GM21786 (cell line): ENCODE data around the gene SLC35E1.

ENCODE experiments used
- ATAC-seq: cut with Tn5 transposase; IDR thresholded peaks from one replicate; pipeline ENCODE4 v1.9.1; 2021; ENCODE audit not compliant: unreplicated experiment

SLC35E1 gene

GRCh38 chr19:16572332-16573211 is at the start of gene SLC35E1:
Gene SLC35E1 (minus strand): TSS chr19:16572415. CDS start chr19:16572364, 51 bp downstream.
- ATAC-seq = peak; percentile 83

- ATAC-seq = no peak
Observed at GRCh38 chr19:16621165-16621800, 49.1 kb upstream of the SLC35E1 start.

DNA sequence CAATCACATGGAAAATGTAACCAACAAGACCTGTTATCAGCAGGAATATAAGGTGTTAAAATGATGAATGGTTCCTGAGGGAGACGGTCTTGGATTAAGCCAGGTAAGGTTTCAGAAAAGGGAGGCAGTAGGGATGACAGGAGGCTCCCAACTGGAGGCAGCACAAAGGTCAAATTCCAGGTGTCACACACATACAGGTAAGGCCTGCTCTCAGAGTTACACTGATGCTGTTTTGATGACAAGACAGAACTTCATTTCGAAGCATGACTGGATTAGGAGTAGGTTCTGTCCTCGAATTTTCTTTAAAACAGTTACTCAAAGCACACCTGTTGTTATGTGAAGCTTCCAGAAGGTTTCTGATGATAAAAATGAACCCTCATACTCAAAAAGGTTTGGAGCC is 48.4 kb upstream of the SLC35E1 start:
- ATAC-seq = no peak

- ATAC-seq = no peak
Observed at GRCh38 chr19:16620018-16620417, 47.8 kb upstream of the SLC35E1 start.

GRCh38 chr19:16619457-16619856 is 47.2 kb upstream of the SLC35E1 start:
- no peak for ATAC-seq

DNA sequence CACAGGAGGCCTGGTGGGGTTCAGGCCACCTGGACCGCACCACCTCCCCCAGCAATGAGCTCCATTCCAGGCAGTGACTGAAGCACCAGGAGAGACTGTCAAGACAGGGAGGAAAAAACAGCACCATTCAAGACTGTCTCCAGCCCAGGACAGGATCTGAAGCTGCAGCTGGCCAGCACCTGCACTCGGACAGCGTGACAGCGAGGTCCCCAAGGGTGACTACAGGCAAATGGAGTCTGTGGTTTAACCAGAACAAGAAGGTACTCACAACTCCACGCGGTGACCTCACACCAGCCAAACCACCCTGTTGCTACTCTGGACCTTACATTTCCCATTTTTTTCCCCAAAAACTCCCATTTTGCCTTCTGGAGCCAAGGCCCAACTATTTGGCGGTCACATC is 46.0 kb upstream of the SLC35E1 start:
- ATAC-seq = no peak

DNA sequence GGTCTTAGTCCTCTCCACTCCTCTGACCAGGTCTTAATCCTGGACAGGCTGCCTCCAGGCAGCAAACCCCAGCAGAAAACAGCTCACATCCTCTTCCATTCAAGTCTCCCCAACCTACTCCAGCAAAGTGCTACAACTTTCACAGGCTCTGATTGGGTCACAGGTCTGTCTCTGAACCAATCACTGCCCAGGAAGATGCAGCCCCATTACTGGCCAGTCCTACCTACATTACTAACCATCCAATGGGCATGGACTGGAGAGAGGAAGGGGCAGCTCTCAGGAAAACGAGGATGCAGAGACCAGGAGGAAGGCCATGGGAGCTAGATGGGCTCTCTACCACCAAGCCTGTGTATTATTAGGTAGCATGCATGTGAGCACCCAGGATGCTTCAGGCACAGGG is 43.6 kb upstream of the SLC35E1 start:
- no peak for ATAC-seq

DNA sequence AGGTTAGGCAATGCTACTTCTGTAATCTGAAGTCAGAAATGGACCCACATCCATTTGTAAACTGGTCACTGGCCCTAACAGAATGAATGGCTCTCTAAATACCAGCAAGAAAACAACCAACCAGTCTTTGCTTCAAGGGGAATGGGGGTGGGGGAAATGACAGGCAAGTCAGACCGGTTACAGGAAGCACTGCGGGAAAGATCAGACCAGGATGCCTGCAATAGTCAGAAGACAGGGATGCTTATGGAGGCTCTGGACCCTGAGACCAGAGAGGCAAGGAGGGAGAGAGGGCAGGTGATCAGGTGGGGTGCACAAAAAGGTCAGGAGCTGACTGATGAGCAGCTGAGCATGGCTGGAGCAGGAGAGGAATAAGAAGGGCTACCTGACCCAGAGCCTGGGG is 42.7 kb upstream of the SLC35E1 start:
- no peak for ATAC-seq

- no peak for ATAC-seq
Observed at GRCh38 chr19:16613841-16614240, 41.6 kb upstream of the SLC35E1 start.

DNA sequence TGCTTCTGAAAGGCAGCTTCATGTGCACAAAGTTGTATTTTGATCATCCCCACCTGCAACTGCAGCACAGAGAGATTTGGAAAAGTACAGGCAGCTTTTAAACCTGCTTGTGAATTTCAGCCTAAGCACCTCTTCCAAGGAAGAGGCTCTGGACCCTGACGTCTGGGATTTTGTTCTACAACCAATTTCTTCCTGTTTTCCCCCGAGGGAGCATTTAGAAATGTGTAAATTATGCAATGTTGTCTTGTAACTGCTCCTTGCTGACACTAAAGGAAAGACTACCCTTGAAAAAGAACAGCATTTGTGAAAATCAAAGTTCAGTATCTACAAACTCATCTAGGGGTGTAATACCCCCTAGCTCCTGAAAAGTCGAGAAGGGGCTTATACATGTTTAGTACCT is 40.4 kb upstream of the SLC35E1 start:
- ATAC-seq = no peak

GRCh38 chr19:16611121-16611520 is 38.9 kb upstream of the SLC35E1 start:
- no peak for ATAC-seq

DNA sequence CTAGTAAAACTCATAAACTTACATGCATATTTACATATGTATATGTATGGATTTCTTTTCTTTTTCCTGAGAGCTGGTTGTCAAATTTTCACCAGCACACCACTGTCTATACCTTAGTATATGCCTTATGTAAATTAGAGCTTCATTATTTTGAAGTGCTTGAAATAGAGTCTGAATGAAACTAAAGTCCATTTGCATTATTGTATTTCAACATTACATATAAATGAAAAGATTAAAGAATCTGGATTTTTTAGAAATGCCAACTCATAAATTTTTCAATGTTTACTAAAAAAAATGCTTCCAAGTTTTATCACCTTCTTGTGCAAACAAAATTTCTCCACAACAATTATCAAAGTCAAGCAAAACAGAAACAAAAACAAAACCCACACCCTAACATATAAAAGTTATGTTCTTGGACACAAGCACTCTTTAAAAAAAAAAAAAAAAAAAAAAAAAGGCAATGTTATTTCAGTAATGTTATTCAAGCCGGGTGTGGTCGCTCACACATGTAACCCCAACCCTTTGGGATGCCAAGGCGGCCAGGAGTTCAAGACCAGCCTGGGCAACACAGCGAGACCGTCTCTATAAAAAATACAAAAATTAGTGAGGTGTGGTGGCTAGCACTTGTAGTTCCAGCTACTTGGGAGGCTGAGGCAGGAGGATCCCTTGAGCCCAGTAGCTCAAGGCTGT is 37.4 kb upstream of the SLC35E1 start:
- no peak for ATAC-seq

DNA sequence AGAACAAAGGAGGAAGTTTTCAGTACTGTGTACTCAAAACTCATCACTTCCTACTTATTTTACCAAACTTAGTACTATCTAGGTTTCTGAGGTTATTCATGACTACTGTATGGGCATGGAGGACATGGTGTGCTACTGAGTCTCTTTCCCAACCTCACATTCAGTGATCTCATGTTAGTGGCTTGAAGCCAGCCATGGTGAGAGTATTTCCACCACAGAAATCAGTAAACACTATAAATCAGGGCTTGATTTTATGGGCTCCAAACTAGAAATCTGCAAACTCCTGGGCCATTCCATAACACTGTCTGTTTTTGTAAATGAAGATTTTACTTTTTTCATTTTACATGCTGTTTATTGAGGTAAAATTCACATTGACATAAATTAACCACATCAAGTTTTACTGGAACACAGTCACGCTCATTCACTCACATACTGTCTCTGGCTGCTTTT is 36.1 kb upstream of the SLC35E1 start:
- ATAC-seq = no peak

DNA sequence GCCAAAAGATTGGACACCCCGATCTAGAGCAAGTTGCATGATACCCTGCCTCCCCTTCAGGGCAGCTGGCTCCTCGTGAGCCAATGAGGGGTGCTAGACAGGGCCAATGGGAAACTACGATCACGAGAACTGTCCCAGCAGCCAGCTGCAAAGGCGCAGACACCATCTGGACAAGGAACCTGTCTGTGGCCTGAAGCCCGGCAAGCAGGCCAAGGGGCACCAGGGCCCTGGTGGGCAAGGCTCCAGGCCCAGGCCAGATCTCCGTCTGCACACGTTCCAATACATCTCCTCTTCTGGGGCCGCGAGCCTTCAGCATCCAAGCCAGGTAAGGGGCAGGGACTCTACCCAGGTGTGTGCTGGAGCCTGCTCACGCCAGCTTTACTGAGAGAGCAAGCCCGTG is 35.6 kb upstream of the SLC35E1 start:
- ATAC-seq = no peak

DNA sequence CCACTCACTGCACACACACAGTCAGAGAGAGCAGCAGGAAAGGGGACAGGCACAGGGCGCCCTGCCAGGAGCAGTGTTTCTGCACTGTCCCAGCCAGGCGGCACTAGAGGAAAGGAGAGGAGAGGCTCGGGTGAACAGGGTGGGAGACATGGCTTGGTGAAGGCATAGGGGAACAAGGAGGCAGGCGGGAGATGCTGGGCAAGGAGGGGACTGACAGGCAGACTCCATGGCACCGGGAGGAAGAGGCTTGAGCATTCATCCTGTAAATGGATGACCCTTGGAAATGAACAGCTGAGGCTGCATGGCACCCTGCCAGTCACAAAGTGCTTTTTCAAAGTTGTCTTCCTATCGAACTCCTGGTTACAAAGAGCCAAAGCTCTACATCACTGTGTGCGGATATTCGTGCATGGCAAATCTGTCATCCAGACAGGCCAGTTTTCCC is 33.4 kb upstream of the SLC35E1 start:
- no peak for ATAC-seq

DNA sequence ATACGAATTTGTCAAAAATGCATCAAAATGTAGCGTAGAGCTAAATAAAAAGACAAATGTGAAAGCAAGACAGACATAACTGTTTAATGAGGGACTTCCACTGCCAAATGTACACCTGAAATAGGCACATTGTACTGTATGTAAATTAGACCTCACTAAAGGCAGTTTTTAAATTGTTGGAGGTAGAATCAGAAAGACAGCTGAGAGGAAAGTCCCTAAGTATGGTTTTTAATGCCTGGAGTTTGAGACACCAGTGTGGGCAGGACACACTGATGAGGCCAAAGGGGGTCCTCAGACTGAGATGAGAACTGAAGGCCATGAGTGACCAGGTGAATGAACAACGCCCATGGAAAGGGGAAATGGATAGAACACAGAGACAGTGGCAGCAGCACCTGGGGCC is 32.9 kb upstream of the SLC35E1 start:
- no peak for ATAC-seq

DNA sequence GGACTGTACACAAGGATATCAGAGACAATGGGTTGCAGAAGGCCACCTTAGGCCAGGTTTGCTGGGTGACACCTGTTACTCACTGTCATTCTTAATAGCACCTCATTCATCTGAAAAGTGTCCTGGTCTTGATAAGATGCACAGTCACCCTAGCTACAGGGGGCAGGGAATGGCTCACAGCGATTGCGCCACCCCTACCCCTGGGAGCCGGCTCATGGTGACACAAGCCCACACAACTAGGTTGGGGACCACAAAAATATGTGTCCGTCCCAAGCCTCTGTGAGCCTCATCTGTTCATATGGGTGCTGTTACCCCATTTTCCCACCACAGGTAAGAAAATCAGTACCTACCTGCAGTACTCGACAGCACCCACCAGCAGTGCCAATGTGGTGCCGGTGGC is 32.4 kb upstream of the SLC35E1 start:
- ATAC-seq = no peak

- no peak for ATAC-seq
Observed at GRCh38 chr19:16603090-16603489, 30.9 kb upstream of the SLC35E1 start.

DNA sequence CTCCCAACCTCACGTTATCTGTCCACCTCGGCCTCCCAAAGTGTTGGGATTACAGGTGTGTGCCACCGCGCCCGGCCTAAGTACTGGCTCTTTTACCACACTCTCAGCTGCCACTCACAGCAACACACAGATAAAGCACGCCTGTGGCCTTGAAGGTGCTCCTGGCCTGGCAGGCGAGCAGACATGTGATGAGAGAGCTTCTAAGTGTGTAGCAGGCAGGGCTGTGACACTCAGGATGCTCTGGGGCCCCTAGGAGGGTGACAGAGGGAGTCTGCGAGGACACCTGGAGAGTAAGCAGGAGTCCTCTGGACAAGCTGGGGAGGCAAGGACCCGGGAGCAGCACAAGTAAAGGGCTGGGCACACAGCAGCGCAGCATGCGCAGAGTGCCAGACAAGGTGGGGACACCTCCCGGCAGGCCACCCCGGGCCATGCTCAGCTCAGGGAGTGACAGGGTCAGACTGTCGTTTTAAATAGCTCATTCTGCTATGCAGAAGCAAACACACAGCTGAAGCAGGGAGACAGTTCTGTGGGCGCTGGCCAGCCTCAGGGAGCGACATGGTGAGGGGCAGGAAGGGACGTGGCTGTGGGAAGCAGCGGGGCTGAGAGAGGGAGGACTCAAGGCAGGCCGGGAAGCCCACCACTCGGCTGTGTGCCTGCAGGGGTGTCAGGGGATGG is 29.3 kb upstream of the SLC35E1 start:
- ATAC-seq = no peak

DNA sequence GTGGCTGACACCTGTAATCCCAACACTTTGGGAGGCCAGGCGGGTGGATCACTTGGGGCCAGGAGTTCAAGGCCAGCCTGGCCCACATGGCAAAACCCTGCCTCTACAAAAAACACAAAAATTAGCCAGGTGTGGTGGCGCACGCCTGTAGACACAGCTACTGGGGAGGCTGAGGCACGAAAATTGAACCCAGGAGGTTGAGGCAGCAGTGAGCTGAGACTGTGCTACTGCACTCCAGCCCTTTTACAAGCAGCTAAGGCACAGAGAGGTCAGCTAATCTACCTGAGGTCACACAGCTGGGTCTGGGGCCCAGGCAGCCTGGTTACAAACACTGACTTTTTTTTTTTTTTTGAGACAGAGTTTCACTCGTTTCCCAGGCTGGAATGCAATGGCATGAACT is 28.6 kb upstream of the SLC35E1 start:
- no peak for ATAC-seq

GRCh38 chr19:16599655-16600346 is 27.6 kb upstream of the SLC35E1 start:
- no peak for ATAC-seq
